ENCODE measurements around the gene IRF1. TPM values are rescaled to one million over a fixed set of nuclear protein-coding genes. Genes with fewer than 3 reads are reported as not detected.

IRF1 gene
- total RNA-seq, 4 donors from 2014 or later = 5.5 to 20.6 (median 8.4) TPM

- ATAC-seq (no peak), DNase-seq (no peak)
- in situ Hi-C loops (cut with MboI; ENCODE audit: low sequenced_read_pairs in 4 of 4) (no loop called here), intact Hi-C loops (cut with DNase I; ENCODE audit: low total_unique reads) (loop anchor here (5.0 kb wide), 1 partner anchor 33 kb away; no protein-coding TSS in a partner anchor)
- no peak overlapping the region for H3K4me3 ChIP-seq
- H3K4me1 ChIP-seq = peaks cover 44% of the 10 kb centered on the region in 2 donors
- H3K36me3 ChIP-seq = no peaks in the 10 kb centered on the region
- H3K27me3 ChIP-seq = no peaks in the 10 kb centered on the region
- TF ChIP-seq POLR2A (IDR thresholded peaks at IDR 0.05) = no peak
- TF ChIP-seq CTCF (IDR thresholded peaks at IDR 0.05 in 4 of 5, conservative IDR thresholded peaks at IDR 0.05 in 1 of 5) = no peak
- no peaks in the 10 kb centered on the region for H3K9me3 ChIP-seq
- H3K27ac ChIP-seq = peak overlapping the region in 1 of 4 donors; percentile 85
Observed at GRCh38 chr5:132449060-132449459, 41.5 kb downstream of the IRF1 start.

- intact Hi-C loops (cut with DNase I; ENCODE audit: low total_unique reads) (loop anchor here (5.0 kb wide), 1 partner anchor 35 kb away; no protein-coding TSS in a partner anchor), in situ Hi-C loops (cut with MboI; ENCODE audit: low sequenced_read_pairs in 4 of 4) (no loop called here)
- TF ChIP-seq CTCF (IDR thresholded peaks at IDR 0.05 in 4 of 5, conservative IDR thresholded peaks at IDR 0.05 in 1 of 5) (no peak), POLR2A (IDR thresholded peaks at IDR 0.05) (no peak)
- H3K36me3 ChIP-seq = no peaks in the 10 kb centered on the region
- peak overlapping the region; percentile 15 to 85 (median 66) for H3K27ac ChIP-seq
- DNase-seq (no peak), ATAC-seq (no peak)
- no peak overlapping the region for H3K4me3 ChIP-seq
- H3K9me3 ChIP-seq = no peaks in the 10 kb centered on the region
- peaks cover 41 to 46% of the 10 kb centered on the region in 2 donors for H3K4me1 ChIP-seq
- H3K27me3 ChIP-seq = no peaks in the 10 kb centered on the region
Observed at GRCh38 chr5:132447196-132447595, 43.4 kb downstream of the IRF1 start.

- intact Hi-C loops (cut with DNase I; ENCODE audit: low total_unique reads) = loop anchor here (5.0 kb wide), 1 partner anchor 36 kb away; no protein-coding TSS in a partner anchor
- TF ChIP-seq CTCF (IDR thresholded peaks at IDR 0.05 in 4 of 5, conservative IDR thresholded peaks at IDR 0.05 in 1 of 5) (no peak), POLR2A (IDR thresholded peaks at IDR 0.05) (no peak)
- DNase-seq (peak; percentile 75 to 91), ATAC-seq (peak; percentile 75 to 91)
- Histone ChIP-seq H3K4me1 (peaks cover 41 to 46% of the 10 kb centered on the region in 2 donors), H3K27ac (peak overlapping the region; percentile 15 to 85 (median 66)), H3K9me3 (no peaks in the 10 kb centered on the region), H3K36me3 (no peaks in the 10 kb centered on the region), H3K4me3 (no peak overlapping the region), H3K27me3 (no peaks in the 10 kb centered on the region)
- in situ Hi-C loops (cut with MboI; ENCODE audit: low sequenced_read_pairs in 4 of 4) = no loop called here
Observed at GRCh38 chr5:132446621-132447020, 44.0 kb downstream of the IRF1 start.

- intact Hi-C loops (cut with DNase I; ENCODE audit: low total_unique reads) = loop anchor here (5.0 kb wide), 1 partner anchor 36 kb away; no protein-coding TSS in a partner anchor
- H3K4me3 ChIP-seq = no peak overlapping the region
Observed at GRCh38 chr5:132445930-132446329, 44.6 kb downstream of the IRF1 start.

More at GRCh38 chr5:132445930-132446329, 44.6 kb downstream of the IRF1 start:
- Histone ChIP-seq H3K36me3 (no peaks in the 10 kb centered on the region), H3K27ac (peak overlapping the region; percentile 47 to 85 (median 66)), H3K27me3 (no peaks in the 10 kb centered on the region), H3K4me1 (peaks cover 36 to 41% of the 10 kb centered on the region in 2 donors), H3K9me3 (no peaks in the 10 kb centered on the region)
- DNase-seq (no peak), ATAC-seq (peak in 1 of 2 donors; percentile 32)
- TF ChIP-seq CTCF (IDR thresholded peaks at IDR 0.05 in 4 of 5, conservative IDR thresholded peaks at IDR 0.05 in 1 of 5) (no peak), POLR2A (IDR thresholded peaks at IDR 0.05) (no peak)
- in situ Hi-C loops (cut with MboI; ENCODE audit: low sequenced_read_pairs in 4 of 4) = no loop called here

All from gastrocnemius medialis (tissue), 4 donors.